Activated T-cell treated with anti-CD3 and anti-CD28 coated beads, Interleukin-2, amount 50 U/mL, for 72 hours (primary cell): ENCODE measurements around the gene ASF1B. TPM values are rescaled to one million over a fixed set of nuclear protein-coding genes. Genes with fewer than 3 reads are reported as not detected.

Experiments used
- ATAC-seq, 2 donors: fragments of 150-1000 bp; cut with Tn5 transposase; replicated peaks in 1 of 2; 2 replicates each; pipeline ENCODE4 v1.10.0; 2021; ENCODE audit warnings: moderate library complexity in 2 of 2, mild to moderate bottlenecking in 1 of 2
- DNase-seq, 2 donors: peaks; one replicate each; pipeline ENCODE4 v3.0.0; 2021 to 2022; ENCODE audit warnings: mixed read lengths in 1 of 2
- H3K27ac Mint-ChIP-seq: one replicate; pipeline ENCODE4 v1.8.0; 2022; ENCODE audit warnings: mild to moderate bottlenecking, moderate library complexity, mixed read lengths
- H3K27me3 Mint-ChIP-seq: one replicate; pipeline ENCODE4 v1.8.0; 2022; ENCODE audit warnings: low read depth, mixed read lengths
- H3K36me3 Mint-ChIP-seq, 2 donors: one replicate each; pipeline ENCODE4 v1.8.0; 2022; ENCODE audit warnings: mixed read lengths in 2 of 2, mild to moderate bottlenecking in 1 of 2; ENCODE audit not compliant: insufficient read depth in 2 of 2
- H3K4me1 Mint-ChIP-seq: one replicate; pipeline ENCODE4 v1.8.0; 2022; ENCODE audit warnings: low read depth, mixed read lengths
- H3K4me3 Mint-ChIP-seq, 2 donors: one replicate each; pipeline ENCODE4 v1.8.0; 2022; ENCODE audit warnings: mild to moderate bottlenecking in 2 of 2, mixed read lengths in 2 of 2, moderate library complexity in 2 of 2
- H3K9me3 Mint-ChIP-seq, 2 donors: one replicate each; pipeline ENCODE4 v1.8.0; 2022; ENCODE audit warnings: mixed read lengths in 2 of 2
- total RNA-seq, 2 donors: library from RNA; stranded (reverse); gene quantifications; one replicate each; pipeline ENCODE4 v1.2.3, GENCODE V29; 2022

ASF1B gene
- total RNA-seq, 2 donors from 2014 or later: 71.3 to 84.4 TPM

DNA sequence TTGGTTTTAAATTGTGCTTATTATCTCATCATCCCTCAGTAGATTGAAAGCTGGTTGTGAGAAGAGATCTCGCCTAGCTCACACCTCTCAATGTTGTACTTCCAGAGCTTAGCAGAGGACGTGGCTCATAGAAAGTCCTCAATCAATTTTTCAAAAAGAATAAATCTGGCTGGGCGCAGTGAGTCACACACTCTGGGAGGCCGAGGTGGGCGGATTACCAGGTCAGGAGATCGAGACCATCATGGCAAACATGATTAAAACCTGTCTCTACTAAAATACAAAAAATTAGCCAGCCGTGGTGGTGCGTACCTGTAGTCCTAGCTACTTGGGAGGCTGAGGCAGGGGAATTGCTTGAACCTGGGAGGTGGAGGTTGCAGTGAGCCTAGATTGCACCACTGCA is 4.7 kb upstream of the ASF1B start:
- no peaks in the 10 kb centered on the region for H3K27me3 Mint-ChIP-seq
- ATAC-seq: no peak

DNA sequence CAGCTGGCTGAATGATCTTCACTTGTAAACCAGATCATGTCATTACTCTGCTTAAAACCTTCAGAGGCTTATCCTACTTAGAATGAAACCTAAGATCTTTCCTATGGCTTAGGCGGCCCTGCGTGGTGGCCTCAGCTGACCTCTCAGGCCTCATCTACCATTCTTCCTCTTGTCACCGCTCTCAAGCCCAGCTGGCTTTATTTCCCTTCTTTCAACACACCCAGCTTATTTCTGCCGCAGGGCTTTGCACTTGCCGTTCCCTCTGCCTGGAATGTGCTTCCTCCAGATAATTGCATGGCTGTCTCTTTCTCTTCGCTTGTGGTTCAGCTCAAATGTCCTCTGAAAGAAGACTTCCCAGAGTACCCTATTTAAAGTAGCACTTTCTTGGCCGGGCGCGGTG is 3.6 kb upstream of the ASF1B start:
- DNase-seq (no peak), ATAC-seq (no peak)
- Mint-ChIP-seq H3K9me3 (no peaks in the 10 kb centered on the region), H3K4me3 (no peak overlapping the region), H3K27me3 (no peaks in the 10 kb centered on the region), H3K27ac (no peak overlapping the region), H3K4me1 (peaks cover 39% of the 10 kb centered on the region), H3K36me3 (peaks cover 1 to 6% of the 10 kb centered on the region in 2 donors)

More for the DNA sequence above, 4.7 kb upstream of the ASF1B start:
- Mint-ChIP-seq H3K9me3 (no peaks in the 10 kb centered on the region), H3K36me3 (peaks cover 0 to 2% of the 10 kb centered on the region in 2 donors), H3K27ac (no peak overlapping the region), H3K4me3 (no peak overlapping the region), H3K4me1 (peaks cover 36% of the 10 kb centered on the region)
- no peak for DNase-seq

DNA sequence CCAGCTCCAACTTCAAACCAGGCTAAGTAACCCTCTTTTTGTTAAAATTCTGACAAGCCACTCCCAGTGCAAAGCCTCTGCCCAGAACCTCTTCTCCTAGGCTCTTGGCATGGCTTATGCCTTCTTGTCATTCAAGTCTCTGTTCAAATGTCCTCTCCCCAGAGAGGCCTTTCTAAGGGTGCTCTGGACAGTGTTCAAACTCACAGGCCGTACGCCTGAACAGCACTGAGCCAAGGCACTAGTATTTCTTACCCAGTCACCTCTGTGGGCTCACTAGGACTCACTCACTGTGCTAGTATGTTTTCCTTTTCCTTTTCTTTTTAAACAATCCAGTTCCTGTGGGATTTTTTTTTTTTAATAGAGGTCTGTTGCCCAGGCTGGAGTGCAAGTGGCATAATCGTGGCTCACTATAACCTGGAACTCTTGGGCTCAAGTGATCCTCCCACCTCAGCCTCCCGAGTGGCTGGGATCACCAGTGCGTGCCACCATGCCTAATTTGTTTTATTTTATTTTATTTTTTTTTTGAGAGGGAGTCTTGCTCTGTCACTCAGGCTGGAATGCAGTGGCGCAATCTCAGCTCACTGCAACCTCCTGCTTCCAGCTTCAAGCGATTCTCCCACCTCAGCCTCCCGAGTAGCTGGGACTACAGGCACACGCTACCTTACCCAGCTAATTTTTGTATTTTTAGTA is 2.3 kb upstream of the ASF1B start:
- no peak for ATAC-seq
- DNase-seq: no peak
- Mint-ChIP-seq H3K4me1 (peaks cover 49% of the 10 kb centered on the region), H3K36me3 (peaks cover 4 to 14% of the 10 kb centered on the region in 2 donors), H3K27me3 (no peaks in the 10 kb centered on the region), H3K27ac (peak overlapping the region; percentile 78), H3K4me3 (peak overlapping the region; percentile 56 to 64), H3K9me3 (no peaks in the 10 kb centered on the region)

DNA sequence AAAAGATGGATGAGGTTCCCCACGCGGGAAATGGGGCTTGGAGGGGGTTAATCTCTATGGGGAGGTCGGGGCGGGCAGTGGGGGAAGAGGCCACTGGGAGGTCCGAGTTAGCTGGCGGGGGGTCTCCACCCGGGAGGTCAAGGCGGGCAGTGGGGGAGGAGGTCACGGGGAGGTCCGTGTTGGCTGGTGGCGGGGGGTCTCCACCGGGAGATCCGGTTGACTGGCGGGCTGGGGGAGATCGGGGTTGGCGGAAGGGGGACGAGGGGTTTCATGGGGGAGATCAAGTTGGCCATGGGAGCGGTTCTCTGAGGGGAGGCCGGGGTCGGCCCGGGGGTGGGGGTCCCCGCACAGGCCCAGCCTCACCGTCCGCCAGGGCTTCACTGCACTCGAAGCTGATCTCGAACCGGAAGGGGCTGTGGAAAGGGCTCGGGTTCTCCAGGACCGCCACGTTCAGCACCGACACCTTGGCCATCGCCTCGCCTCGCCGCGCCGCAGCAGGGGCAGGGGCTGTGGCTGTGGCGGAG is 342 bp downstream of the ASF1B start:
- Mint-ChIP-seq H3K4me1 (peaks cover 43% of the 10 kb centered on the region), H3K36me3 (peaks cover 11 to 16% of the 10 kb centered on the region in 2 donors), H3K27ac (peak overlapping the region; percentile 78), H3K9me3 (no peaks in the 10 kb centered on the region), H3K27me3 (no peaks in the 10 kb centered on the region), H3K4me3 (peak overlapping the region; percentile 71 to 85)
- DNase-seq (peak in 1 of 2 donors; percentile 16), ATAC-seq (no peak)

DNA sequence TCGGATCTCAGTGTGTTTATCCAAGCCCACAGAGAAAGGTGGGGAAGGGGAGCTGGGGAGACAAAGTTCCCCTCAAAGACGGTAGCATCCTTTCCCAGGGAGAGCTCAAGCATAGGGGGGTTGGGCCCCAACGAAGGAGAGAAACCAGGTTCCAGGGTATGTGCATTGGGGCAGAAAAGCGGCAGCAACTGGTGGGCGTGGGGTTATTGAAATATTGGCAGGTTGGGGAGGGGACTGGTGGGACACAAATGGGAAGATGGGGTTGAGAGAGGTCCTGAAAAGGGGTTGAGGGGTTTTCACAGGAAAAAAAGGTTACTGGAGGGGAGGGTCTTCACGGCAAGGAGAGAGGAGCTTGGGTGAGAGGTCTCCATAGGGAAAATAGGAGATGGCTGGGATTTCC is 1.0 kb downstream of the ASF1B start:
- H3K9me3 Mint-ChIP-seq: no peaks in the 10 kb centered on the region
- H3K36me3 Mint-ChIP-seq: peaks cover 11 to 16% of the 10 kb centered on the region in 2 donors
- no peaks in the 10 kb centered on the region for H3K27me3 Mint-ChIP-seq
- DNase-seq (no peak), ATAC-seq (no peak)
- H3K27ac Mint-ChIP-seq: peak overlapping the region; percentile 78
- H3K4me3 Mint-ChIP-seq: peak overlapping the region; percentile 71 to 85
- H3K4me1 Mint-ChIP-seq: peaks cover 43% of the 10 kb centered on the region

DNA sequence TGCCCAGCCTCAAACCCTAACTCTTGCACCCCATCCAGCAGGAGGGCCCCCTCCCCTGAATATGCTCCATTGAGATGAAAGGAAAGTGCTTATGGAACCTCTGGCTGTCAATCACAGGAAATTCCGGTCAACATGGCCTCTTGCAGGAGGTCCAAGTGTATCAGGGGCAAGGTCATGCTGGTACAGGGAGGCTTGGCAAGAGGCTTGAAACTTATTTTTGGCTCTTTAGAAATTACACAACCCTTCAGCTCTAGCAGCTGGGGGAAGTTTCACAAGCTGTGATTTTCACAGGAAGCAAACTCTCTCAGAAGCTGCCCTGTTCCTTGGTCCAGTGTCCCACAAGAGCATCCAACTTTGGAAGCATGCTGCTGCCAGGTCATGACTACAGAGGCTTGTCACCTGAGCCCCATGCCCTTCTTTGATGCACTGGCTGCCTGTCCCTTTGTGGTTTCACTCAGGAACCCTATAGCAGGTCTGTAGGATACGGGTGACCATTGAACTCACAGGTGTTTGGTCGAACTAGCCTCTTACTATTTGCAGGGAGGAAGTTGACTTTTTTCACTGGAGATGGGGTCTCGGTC is 8.4 kb downstream of the ASF1B start:
- DNase-seq (no peak), ATAC-seq (no peak)
- no peak overlapping the region for H3K4me3 Mint-ChIP-seq

DNA sequence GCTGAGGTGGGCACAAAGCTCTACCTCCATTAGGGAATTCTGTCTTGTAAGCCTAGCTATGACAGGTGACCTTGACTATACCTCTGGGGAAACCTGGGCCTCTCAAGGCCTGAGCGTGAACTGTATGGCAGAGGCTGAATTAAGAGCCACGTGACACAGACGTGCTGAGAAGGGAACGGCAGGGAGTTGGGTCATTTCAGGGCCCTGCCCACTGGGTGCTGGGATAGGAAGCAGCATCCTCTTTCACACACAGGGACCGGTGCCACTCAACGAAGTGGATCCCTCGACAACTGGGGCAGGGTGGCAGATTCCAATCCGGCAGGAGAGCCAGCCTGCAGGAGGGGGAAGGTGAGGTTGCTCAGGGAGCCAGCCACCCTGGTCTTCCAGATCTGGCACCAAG is 9.2 kb downstream of the ASF1B start:
- no peak for ATAC-seq
- H3K36me3 Mint-ChIP-seq: peaks cover 2 to 8% of the 10 kb centered on the region in 2 donors
- no peak overlapping the region for H3K27ac Mint-ChIP-seq
- no peak for DNase-seq
- H3K27me3 Mint-ChIP-seq: no peaks in the 10 kb centered on the region
- H3K4me1 Mint-ChIP-seq: no peaks in the 10 kb centered on the region
- no peaks in the 10 kb centered on the region for H3K9me3 Mint-ChIP-seq
- H3K4me3 Mint-ChIP-seq: no peak overlapping the region

More for the DNA sequence above, 8.4 kb downstream of the ASF1B start:
- no peaks in the 10 kb centered on the region for H3K27me3 Mint-ChIP-seq
- peaks cover 7 to 8% of the 10 kb centered on the region in 2 donors for H3K36me3 Mint-ChIP-seq
- no peak overlapping the region for H3K27ac Mint-ChIP-seq
- no peaks in the 10 kb centered on the region for H3K9me3 Mint-ChIP-seq
- peaks cover under 1% of the 10 kb centered on the region for H3K4me1 Mint-ChIP-seq

DNA sequence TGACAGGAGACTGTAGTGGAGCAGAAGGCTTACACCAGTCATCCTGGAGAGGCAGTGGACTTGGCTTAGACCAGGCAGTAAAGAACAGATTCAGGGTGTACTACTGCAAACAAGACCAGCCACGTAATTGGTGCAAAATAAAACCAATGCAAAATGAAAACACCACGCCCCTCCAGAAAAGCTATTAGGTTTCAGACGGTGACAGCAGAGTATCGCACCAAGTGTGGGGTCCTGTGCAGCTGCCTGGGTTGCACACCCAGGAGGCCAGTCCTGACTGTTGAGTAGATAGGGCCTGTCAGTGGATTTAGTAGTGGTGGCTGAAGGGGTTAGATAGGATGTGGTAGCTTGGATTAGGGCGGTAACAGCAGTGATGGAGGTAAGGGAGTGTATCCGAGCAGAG is 13.5 kb downstream of the ASF1B start:
- ATAC-seq: no peak
- H3K4me3 Mint-ChIP-seq: no peak overlapping the region
- H3K27me3 Mint-ChIP-seq: no peaks in the 10 kb centered on the region

DNA sequence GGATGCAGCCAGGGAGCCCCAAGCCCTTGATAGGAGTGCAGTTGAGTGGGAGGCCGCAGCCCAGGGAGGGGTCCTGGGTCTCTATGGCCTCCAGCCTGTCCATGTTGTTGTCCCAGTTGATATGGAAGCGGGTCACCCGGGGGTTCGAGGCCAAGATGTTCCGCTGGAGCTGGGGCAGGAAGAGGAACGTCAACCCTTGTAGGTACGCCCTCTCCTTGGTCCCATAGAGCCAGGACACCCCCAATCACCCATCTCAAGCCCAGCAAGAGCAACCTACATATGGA is 15.9 kb downstream of the ASF1B start:
- ATAC-seq (no peak), DNase-seq (no peak)
- Mint-ChIP-seq H3K27ac (no peak overlapping the region), H3K4me1 (peaks cover 27% of the 10 kb centered on the region), H3K9me3 (no peaks in the 10 kb centered on the region), H3K27me3 (no peaks in the 10 kb centered on the region), H3K4me3 (no peak overlapping the region), H3K36me3 (peaks cover 0 to 8% of the 10 kb centered on the region in 2 donors)

More for the DNA sequence above, 13.5 kb downstream of the ASF1B start:
- Mint-ChIP-seq H3K36me3 (peaks cover 0 to 8% of the 10 kb centered on the region in 2 donors), H3K4me1 (peaks cover 11% of the 10 kb centered on the region), H3K27ac (no peak overlapping the region), H3K9me3 (no peaks in the 10 kb centered on the region)
- no peak for DNase-seq

DNA sequence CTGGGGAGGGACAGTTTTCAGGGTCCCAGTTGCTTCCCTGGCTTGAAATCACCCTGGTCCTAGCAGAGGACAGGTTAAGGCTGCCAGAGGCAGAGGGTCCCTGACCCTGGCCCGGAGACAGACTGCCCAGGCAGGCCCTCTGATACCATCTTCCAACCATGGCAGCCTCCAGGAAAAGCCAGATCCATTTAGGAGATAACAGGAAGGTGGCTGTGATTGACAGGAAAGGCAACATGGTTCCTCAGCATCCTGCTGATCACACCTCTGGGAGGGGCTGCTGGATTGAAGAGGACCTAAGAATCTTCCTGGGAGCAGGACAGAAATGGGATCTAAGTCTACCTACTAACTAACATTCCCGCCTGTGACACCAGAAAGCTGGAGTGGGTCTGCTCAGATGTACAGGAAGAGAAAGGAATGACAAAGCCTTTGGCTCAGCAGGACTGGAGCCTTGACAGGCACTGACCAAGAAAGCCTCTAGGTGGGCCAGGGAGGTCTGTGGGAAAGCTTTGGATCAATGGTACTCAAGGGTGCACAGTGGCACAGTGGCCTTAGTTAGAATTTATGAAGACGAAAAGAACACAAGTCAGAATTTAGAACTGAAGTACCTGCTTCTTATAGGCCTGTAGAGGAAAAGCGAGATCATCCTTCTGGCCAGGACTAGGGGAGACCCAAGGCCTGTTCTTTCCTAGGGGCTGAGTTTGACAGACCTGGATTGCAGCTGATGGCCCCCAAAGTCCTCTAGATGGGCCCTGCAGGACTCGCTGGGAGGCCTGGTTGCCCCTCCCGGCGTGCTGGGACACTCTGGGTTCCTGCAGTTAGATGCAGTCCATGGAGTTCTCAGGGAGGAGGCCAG is 16.5 kb downstream of the ASF1B start:
- Mint-ChIP-seq H3K9me3 (no peaks in the 10 kb centered on the region), H3K27ac (no peak overlapping the region), H3K36me3 (peaks cover 0 to 8% of the 10 kb centered on the region in 2 donors), H3K27me3 (no peaks in the 10 kb centered on the region), H3K4me1 (peaks cover 31% of the 10 kb centered on the region), H3K4me3 (no peak overlapping the region)
- DNase-seq (no peak), ATAC-seq (no peak)

DNA sequence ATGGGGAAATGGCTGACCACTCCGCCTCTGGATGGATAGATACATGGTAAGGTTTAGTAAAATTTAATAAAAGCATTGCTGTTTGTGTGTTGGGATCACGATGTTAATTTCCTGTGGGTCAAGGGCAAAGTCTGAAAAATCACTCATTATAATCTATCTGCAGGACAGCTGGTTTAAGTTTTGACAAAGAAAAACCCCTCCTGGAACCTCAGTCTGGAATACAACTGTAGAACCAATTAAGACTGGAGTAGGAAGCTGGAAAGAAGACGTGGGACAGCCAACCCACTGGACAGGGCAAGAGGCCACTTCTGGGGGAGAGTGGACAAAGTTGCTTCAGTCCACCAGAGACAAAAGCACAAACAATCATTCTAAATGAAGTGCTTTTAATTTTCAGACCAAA is 17.2 kb downstream of the ASF1B start:
- ATAC-seq: no peak
- no peaks in the 10 kb centered on the region for H3K27me3 Mint-ChIP-seq
- peaks cover 0 to 5% of the 10 kb centered on the region in 2 donors for H3K36me3 Mint-ChIP-seq
- peak overlapping the region; percentile 94 to 97 for H3K4me3 Mint-ChIP-seq
- peaks cover 34% of the 10 kb centered on the region for H3K4me1 Mint-ChIP-seq
- no peak for DNase-seq
- H3K27ac Mint-ChIP-seq: peak overlapping the region; percentile 92
- H3K9me3 Mint-ChIP-seq: no peaks in the 10 kb centered on the region

DNA sequence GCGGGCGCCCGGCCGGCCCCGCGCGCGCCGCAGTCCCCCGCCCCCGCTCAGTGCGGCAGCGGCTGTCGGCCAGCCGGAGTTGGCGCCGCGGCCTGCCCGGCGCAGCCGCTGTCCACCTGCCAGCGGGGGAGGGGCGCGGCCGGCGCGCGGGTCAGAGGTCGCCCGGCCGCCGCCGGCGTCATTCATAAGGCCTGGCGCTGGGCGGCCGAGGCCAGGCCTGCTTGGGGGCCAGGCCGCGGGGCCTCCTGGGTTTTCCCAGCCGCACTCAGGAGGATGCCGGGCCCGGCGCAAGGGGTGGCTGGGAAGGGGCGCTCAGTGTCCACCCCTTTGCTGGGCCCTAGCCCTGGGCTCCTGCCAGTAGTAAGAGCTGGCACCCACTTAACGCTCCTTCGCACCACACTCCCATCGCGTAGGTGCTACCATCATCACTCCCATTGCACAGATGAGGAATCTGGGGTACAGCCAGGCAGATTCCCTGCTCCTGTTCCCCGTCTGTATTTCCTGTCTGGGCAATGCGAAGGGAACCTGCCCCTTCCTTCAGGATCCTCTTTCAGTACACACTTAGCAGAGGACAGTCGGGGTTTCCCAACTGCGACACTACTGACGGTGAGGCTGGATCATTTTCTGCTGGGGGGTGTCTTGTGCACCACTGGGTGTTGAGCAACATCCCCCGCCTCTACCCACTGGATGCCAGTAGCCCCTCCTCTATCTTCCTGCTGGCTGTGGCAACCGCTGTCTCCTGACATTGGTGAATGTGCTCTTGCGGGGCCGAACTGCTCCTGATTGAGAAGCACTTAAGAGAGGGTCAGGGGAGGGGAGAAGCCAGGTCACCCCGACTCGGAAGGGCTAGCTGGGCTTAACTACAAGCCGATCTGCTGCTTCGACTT is 18.0 kb downstream of the ASF1B start:
- ATAC-seq: no peak
- H3K27ac Mint-ChIP-seq: peak overlapping the region; percentile 92
- DNase-seq: peak; percentile 31 to 36
- peaks cover 39% of the 10 kb centered on the region for H3K4me1 Mint-ChIP-seq
- no peaks in the 10 kb centered on the region for H3K9me3 Mint-ChIP-seq
- peaks cover 0 to 5% of the 10 kb centered on the region in 2 donors for H3K36me3 Mint-ChIP-seq
- H3K4me3 Mint-ChIP-seq: peak overlapping the region; percentile 94 to 97
- H3K27me3 Mint-ChIP-seq: no peaks in the 10 kb centered on the region
